GM21447 (cell line): Measurements from ENCODE around the gene DIAPH1.
A peak's percentile ranks its signal among the peaks of the same experiment; 100 is the strongest.

Experiments used
- ATAC-seq: cut with Tn5 transposase; IDR thresholded peaks from one replicate; pipeline ENCODE4 v1.9.1; 2021; ENCODE audit not compliant: unreplicated experiment

Gene DIAPH1

DNA sequence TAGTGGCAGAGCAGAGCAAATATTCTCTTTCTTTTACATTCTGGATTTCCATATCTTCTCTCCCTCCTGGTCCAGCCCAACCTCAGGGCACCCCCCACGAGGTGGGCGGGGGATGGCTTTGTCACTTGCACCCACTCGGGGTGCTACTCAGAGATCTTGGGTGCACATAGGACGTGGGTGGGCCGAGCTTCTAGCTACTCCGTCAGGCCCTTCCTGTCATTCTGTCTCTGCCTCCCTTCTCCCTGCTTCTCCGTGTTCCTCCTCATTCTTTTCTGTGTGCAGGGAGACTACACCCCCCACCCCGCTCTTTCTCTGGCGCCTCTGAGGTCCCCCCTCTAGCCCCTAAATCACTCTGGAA, 110.4 kb downstream of the DIAPH1 start:
- ATAC-seq = no peak

DNA sequence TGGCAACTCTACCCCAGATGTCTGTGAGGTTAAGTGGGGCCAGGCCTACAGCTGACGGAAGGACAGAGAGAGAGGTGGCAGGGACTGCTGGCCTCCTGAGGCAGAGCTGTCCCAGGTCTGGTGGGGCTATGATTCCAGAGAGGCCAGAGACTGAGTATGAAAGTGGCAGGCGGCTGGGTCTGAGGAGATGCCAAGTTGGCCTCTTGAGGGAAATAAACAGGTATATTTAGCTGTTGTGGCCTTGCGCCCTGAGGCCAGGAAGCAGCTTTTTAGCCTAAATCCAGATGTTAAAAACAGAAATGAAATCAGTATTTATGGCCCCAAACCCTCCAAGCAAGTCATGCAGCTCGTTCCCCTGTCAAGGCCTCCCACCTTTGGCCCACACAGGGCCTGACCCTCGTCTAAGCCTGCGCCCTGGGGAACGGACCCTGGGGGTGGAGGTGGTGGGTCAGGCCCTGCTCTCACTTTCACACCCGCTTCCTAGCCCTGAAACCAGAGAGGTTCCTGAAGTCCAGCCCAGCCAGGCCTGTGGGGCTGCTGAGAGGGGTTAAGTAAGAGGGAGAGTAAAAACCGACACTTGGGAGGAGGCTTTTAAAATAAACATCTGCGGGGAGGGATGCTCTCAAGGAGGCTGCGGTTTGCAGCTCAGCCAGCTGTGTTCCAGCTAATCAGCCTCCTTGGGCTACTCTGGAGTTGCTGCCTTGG, 111.3 kb downstream of the DIAPH1 start:
- ATAC-seq = peak; percentile 29

DNA sequence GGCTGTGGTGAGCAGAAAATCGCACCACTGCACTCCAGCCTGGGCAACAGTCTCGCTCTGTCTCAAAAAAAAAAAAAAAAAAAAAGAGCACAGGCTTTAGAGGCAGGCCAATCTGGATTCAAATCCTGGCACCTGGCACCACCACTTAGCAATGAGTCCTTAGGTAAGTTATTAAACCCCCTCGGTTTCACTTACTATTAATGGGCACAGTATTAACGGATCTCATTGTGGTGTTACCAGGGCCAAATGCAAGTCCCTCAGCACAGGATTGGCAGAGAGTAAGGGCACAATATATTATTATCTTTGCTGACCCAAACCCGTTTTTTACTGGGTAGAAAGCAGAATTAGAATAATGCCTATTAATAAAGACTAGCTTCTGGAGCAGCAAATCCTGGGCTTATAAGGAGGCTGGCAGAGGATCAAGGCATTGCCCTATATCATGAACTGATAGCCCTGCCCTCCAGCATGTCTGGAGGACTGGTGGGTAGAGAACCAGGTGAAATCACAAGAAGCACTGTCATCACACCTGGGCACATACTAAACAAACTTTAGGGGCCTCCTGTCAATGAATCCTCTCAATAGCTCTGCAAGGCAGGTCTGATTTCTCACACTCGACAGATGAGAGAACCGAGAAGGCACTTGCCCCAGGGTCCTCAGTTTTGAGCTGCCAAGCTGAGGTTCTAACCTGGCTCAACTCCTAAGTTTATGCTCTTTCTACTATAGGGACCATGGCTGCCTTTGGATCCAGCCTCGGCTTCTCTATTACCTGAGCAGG, 112.2 kb downstream of the DIAPH1 start:
- ATAC-seq = no peak

- ATAC-seq = no peak
These were observed 114.6 kb downstream of the DIAPH1 start for GRCh38 chr5:141504216-141504615.

- no peak for ATAC-seq
These were observed 115.1 kb downstream of the DIAPH1 start for GRCh38 chr5:141503681-141504080.

DNA sequence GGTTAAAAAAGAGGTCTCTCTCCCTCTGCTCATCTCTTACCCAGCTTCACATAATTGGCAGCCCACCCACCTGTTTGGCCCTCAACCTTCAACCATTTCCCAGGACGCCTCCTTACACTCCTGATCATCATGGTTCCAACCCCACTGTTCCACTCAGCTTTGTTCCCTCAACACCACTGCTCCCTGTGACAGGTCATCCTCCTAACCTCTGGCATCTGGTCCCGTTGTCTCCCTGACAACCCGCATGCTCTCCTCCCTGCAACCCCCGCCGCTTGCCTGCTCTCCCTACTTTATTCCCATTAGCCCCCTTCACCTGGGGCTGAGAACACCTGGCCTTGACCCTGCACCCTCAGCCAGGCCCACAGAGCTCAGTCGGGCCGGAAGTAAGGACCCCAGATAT, 117.0 kb downstream of the DIAPH1 start:
- ATAC-seq = no peak

GRCh38 chr5:141496038-141496437, 122.8 kb downstream of the DIAPH1 start:
- ATAC-seq = no peak

DNA sequence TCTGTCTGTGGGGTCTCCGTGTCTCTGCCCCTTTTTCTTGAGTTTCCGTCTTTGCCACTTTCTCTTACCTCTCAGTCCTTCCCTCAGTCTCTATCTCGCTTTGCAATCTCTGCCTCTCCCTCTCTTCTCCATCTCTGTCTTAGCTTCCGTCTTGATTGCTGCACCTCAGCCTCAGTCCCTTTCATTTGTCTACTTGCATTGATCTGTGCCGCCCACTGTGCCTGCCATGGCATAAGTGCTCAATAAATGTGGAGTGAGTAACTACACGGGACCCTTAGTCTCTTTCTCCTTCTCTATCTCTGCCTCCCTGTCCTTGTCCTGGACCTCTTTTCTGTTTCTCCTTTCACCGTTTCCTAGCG, 123.4 kb downstream of the DIAPH1 start:
- no peak for ATAC-seq

- ATAC-seq = no peak
These were observed 123.9 kb downstream of the DIAPH1 start for GRCh38 chr5:141494761-141495452.

- ATAC-seq = no peak
These were observed 125.0 kb downstream of the DIAPH1 start for GRCh38 chr5:141493500-141494422.

GRCh38 chr5:141492168-141492885, 126.5 kb downstream of the DIAPH1 start:
- peak; percentile 49 for ATAC-seq

- ATAC-seq = peak; percentile 28
These were observed 127.3 kb downstream of the DIAPH1 start for GRCh38 chr5:141491323-141492167.

- ATAC-seq = no peak
These were observed 128.0 kb downstream of the DIAPH1 start for GRCh38 chr5:141490771-141491170.

- ATAC-seq = no peak
These were observed 128.5 kb downstream of the DIAPH1 start for GRCh38 chr5:141490271-141490670.

GRCh38 chr5:141489841-141490240, 129.0 kb downstream of the DIAPH1 start:
- no peak for ATAC-seq

DNA sequence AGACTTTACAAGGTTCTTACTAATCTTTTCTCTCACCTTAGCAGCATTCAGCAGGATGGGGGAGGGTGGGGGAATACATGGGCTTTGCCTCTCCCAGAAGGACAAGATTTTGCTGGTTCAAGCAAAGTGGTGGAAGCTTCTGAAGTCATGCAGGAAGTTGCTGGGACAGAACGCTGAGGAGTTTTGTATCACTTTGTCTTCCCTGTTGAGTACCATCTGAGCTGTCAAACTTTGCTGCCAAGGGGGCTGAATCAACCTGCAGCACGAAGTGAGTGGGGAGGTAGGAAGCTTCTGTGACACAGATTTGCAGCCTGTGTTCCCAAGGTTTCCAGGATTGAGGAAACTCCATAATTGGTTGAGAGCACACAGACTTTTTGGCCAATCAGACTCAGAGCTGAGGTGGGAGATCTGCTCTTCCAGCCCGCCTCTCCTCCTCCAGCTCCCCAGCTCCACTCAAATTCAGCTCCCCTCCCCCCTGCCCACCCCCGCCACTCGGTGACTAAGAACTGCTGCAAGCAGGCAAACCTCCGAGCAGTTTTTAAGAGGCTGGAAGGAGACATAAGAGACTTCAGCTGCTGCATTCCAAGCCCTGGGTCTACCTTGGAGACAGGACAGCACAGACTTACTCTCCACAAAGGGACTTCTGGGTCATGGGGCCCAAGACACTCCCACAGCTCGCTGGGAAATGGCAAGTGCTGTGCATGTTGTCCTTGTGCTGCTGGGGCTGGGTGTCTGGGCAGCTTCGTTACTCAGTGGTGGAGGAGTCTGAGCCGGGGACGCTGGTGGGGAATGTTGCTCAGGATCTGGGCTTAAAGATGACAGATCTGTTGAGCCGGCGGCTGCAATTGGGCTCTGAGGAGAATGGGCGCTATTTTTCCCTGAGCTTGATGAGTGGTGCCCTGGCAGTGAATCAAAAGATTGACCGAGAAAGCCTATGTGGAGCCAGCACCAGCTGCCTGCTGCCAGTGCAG, 129.9 kb downstream of the DIAPH1 start, which contains the start of gene PCDHGC5:
PCDHGC5 (plus strand) TSS at position 491 of the 971 bp plus-strand sequence; CDS start at position 651, 160 bp downstream.
- ATAC-seq = no peak

DNA sequence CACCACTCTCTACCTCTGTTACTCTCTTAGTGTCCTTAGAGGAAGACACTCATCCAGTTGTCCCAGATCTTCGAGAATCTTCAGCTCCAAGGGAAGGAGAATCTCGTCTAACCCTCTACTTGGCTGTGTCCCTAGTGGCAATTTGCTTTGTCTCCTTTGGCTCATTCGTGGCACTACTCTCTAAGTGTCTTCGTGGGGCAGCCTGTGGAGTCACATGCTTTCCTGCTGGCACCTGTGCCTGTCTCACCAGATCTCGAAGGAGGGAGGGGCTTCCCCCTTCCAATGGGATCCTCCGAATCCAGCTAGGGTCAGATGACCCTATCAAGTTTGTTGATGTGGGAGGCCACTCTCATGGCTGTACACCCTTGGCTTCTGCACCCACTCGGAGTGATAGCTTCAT, 131.7 kb downstream of the DIAPH1 start:
- ATAC-seq = no peak

DNA sequence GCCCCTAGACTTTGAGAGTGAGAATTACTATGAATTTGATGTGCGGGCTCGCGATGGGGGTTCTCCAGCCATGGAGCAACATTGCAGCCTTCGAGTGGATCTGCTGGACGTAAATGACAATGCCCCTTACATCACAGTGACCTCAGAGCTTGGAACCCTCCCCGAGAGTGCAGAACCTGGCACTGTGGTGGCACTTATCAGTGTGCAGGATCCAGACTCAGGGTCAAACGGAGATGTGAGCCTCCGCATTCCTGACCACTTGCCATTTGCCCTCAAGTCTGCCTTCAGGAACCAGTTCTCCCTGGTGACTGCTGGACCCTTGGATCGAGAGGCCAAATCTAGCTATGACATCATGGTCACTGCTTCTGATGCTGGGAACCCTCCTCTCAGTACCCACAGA, 132.7 kb downstream of the DIAPH1 start:
- ATAC-seq = no peak
